ENCODE data around the gene IFT52. TPM values are rescaled to one million over a fixed set of nuclear protein-coding genes. Genes with fewer than 3 reads are reported as not detected.

Gene IFT52
- total RNA-seq, 1 donor, result 35.8 TPM

- no peak overlapping the region for H3K4me3 ChIP-seq (ENCODE audit: low read depth, low read length)
- DNase-seq (ENCODE audit: low read depth), result no peak
- TF ChIP-seq, protein P1, sequence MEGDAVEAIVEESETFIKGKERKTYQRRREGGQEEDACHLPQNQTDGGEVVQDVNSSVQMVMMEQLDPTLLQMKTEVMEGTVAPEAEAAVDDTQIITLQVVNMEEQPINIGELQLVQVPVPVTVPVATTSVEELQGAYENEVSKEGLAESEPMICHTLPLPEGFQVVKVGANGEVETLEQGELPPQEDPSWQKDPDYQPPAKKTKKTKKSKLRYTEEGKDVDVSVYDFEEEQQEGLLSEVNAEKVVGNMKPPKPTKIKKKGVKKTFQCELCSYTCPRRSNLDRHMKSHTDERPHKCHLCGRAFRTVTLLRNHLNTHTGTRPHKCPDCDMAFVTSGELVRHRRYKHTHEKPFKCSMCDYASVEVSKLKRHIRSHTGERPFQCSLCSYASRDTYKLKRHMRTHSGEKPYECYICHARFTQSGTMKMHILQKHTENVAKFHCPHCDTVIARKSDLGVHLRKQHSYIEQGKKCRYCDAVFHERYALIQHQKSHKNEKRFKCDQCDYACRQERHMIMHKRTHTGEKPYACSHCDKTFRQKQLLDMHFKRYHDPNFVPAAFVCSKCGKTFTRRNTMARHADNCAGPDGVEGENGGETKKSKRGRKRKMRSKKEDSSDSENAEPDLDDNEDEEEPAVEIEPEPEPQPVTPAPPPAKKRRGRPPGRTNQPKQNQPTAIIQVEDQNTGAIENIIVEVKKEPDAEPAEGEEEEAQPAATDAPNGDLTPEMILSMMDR (IDR thresholded peaks at IDR 0.05; ENCODE audit: insufficient read depth, low read depth, low read length), result no peak
Measured at GRCh38 chr20:43565758-43566104, 25.0 kb upstream of the IFT52 start.

- TF ChIP-seq, protein P1 (IDR thresholded peaks at IDR 0.05; ENCODE audit: insufficient read depth, low read depth, low read length), result no peak
- no peak for DNase-seq (ENCODE audit: low read depth)
Measured at GRCh38 chr20:43567477-43567876, 23.3 kb upstream of the IFT52 start.

DNA sequence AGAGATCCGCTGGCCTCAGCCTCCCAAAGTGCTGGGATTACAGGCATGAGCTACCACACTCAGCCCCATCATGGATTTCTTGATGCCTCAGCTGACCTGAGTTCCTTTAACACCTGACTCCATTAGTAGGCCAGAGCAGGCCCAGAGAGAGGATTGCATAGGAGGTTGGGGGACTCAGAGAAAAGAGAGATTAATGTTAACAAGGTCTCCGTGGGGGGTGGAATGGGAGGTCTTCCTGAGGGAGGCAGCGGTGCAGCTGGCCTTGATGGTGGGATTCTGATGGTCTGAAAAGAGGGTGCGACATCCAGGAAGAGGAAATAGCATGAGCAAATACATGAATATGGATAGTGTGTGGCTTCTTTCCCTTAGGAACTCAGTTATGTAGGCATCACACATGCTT lies 22.0 kb upstream of the IFT52 start:
- TF ChIP-seq, protein P1 (IDR thresholded peaks at IDR 0.05; ENCODE audit: insufficient read depth, low read depth, low read length), result no peak
- DNase-seq (ENCODE audit: low read depth), result no peak
- no peak overlapping the region for H3K4me3 ChIP-seq (ENCODE audit: low read depth, low read length)

More at GRCh38 chr20:43567477-43567876, 23.3 kb upstream of the IFT52 start:
- no peak overlapping the region for H3K4me3 ChIP-seq (ENCODE audit: low read depth, low read length)

- no peak for DNase-seq (ENCODE audit: low read depth)
- no peak overlapping the region for H3K4me3 ChIP-seq (ENCODE audit: low read depth, low read length)
- TF ChIP-seq, protein P1 (IDR thresholded peaks at IDR 0.05; ENCODE audit: insufficient read depth, low read depth, low read length), result no peak
Measured at GRCh38 chr20:43569282-43569681, 21.5 kb upstream of the IFT52 start.

DNA sequence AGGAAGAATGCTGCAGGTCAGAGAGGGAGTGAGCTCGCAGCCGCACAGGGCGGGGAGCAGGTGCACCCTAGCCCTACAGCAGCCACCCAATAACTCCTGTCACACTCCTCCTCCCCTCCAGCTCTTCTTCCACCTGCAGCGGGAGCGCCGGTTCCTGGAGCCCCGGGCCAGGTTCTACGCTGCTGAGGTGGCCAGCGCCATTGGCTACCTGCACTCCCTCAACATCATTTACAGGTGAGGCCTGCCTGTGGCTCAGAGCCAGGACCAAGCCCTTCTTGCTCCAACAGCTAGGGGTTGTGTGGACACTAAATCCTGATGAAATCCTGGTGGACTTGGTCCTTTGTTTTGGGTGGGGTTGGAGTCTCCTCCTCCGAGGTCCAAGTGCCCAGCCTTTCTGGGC lies 20.2 kb upstream of the IFT52 start:
- TF ChIP-seq, protein P1 (IDR thresholded peaks at IDR 0.05; ENCODE audit: insufficient read depth, low read depth, low read length), result no peak
- H3K4me3 ChIP-seq (ENCODE audit: low read depth, low read length), result no peak overlapping the region
- DNase-seq (ENCODE audit: low read depth), result no peak

- H3K4me3 ChIP-seq (ENCODE audit: low read depth, low read length), result no peak overlapping the region
- DNase-seq (ENCODE audit: low read depth), result no peak
- TF ChIP-seq, protein P1 (IDR thresholded peaks at IDR 0.05; ENCODE audit: insufficient read depth, low read depth, low read length), result no peak
Measured at GRCh38 chr20:43571310-43571709, 19.4 kb upstream of the IFT52 start.

DNA sequence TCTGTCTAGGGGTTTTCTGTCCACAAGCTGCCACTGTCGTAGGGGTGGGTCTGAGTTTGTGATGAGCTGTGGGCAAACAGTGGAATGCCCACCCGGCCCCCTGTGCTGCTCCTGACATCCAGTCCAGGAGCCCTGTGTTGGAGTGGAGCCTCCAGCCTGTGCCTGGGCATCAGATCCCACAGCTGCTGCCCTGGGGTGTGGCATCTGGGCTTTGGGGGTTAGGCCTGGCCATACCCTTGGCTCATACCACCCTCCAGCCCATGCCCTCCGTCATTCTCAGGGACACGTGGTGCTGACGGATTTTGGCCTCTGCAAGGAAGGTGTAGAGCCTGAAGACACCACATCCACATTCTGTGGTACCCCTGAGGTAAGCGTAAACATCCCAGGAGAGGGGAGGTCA lies 19.0 kb upstream of the IFT52 start:
- DNase-seq (ENCODE audit: low read depth), result no peak
- no peak overlapping the region for H3K4me3 ChIP-seq (ENCODE audit: low read depth, low read length)
- TF ChIP-seq, protein P1 (IDR thresholded peaks at IDR 0.05; ENCODE audit: insufficient read depth, low read depth, low read length), result no peak
